Fibroblast of lung (primary cell): ENCODE measurements around the gene RHPN2. TPM values are rescaled to one million over a fixed set of nuclear protein-coding genes. Genes with fewer than 3 reads are reported as not detected.
"Not testable (repeated sequence)": the region's sequence is repeated elsewhere in the genome, so short reads cannot be mapped to it uniquely, and the experiment has no call there.

Experiments used
- DNase-seq, 2 donors: peaks; one replicate each; pipeline versions ENCODE4 v3.0.0 to v3.0.0-alpha.2; 2010; ENCODE audit warnings: low read depth in 2 of 2
- H2AFZ ChIP-seq: 2 replicates; pipeline ENCODE4 v1.5.1; 2012; ENCODE audit warnings: low read length, control low read depth, inconsistent platforms
- H3K27ac ChIP-seq: 2 replicates; pipeline ENCODE4 v1.5.1; 2011; ENCODE audit warnings: low read length, control low read depth; ENCODE audit not compliant: insufficient read depth
- H3K27me3 ChIP-seq: 2 replicates; pipeline ENCODE4 v1.5.1; 2011; ENCODE audit warnings: mild to moderate bottlenecking, low read length; ENCODE audit not compliant: control insufficient read depth, insufficient read depth
- H3K36me3 ChIP-seq: 2 replicates; pipeline ENCODE4 v1.5.1; 2011; ENCODE audit warnings: low read length; ENCODE audit not compliant: control insufficient read depth, insufficient read depth
- H3K4me1 ChIP-seq: 2 replicates; pipeline ENCODE4 v1.5.1; 2011; ENCODE audit warnings: low read length; ENCODE audit not compliant: control insufficient read depth, insufficient read depth; ENCODE audit errors: extremely low read depth
- H3K4me2 ChIP-seq: 2 replicates; pipeline ENCODE4 v1.5.1; 2011; ENCODE audit warnings: low read length, control low read depth; ENCODE audit not compliant: insufficient read depth; ENCODE audit errors: extremely low read depth
- H3K4me3 ChIP-seq, 4 experiments: fragments of 200-600 bp in 1 of 4; sonication (generic) in 1 of 4; replicated peaks in 1 of 4; 2 replicates each; pipeline ENCODE4 v1.5.1; 2011 to 2016; ENCODE audit warnings: low read length in 4 of 4, low read depth in 3 of 4, mild to moderate bottlenecking in 3 of 4, control low read depth in 2 of 4, inconsistent platforms in 1 of 4, mixed read lengths in 1 of 4; ENCODE audit not compliant: insufficient read depth in 1 of 4; ENCODE audit errors: control extremely low read depth in 1 of 4
- H3K79me2 ChIP-seq: 2 replicates; pipeline ENCODE4 v1.5.1; 2012; ENCODE audit warnings: mild to moderate bottlenecking, low read length, inconsistent platforms; ENCODE audit not compliant: control insufficient read depth, insufficient read depth
- H3K9ac ChIP-seq: 2 replicates; pipeline ENCODE4 v1.5.1; 2011; ENCODE audit warnings: mild to moderate bottlenecking, low read length, control low read depth; ENCODE audit not compliant: insufficient read depth
- H3K9me3 ChIP-seq: 2 replicates; pipeline ENCODE4 v1.5.1; 2012; ENCODE audit warnings: low read depth, low read length; ENCODE audit not compliant: control insufficient read depth, insufficient read depth
- H4K20me1 ChIP-seq: 2 replicates; pipeline ENCODE4 v1.5.1; 2011; ENCODE audit warnings: low read length; ENCODE audit not compliant: control insufficient read depth, insufficient read depth; ENCODE audit errors: extremely low read depth
- CTCF ChIP-seq, 2 donors: IDR thresholded peaks in 1 of 2; conservative IDR thresholded peaks in 1 of 2; 1 replicate in 1 of 2; 2 replicates in 1 of 2; pipeline ENCODE4 v1.5.1; 2011 to 2012; ENCODE audit warnings: low read length in 2 of 2, control low read depth in 1 of 2, inconsistent platforms in 1 of 2, low read depth in 1 of 2, mild to moderate bottlenecking in 1 of 2
- EZH2 ChIP-seq: IDR thresholded peaks from 2 replicates; pipeline ENCODE4 v1.5.1; 2012; ENCODE audit warnings: low read length, control low read depth, mild to moderate bottlenecking; ENCODE audit errors: missing control alignments
- polyA plus RNA-seq, 2 donors: library from polyadenylated mRNA; depleted of rRNA in 1 of 2; stranded (reverse) in 1 of 2; unstranded in 1 of 2; fragments of >200 nt; gene quantifications; 2 replicates each; pipeline ENCODE4 v1.2.1, GENCODE V29; 2011 to 2012; ENCODE audit warnings: missing spikeins in 1 of 2
- total RNA-seq: library from RNA; depleted of rRNA; stranded (reverse); fragments of >200 nt; gene quantifications from 2 replicates; pipeline ENCODE4 v1.2.1, GENCODE V29; 2014

Gene RHPN2
- total and polyA plus RNA-seq, 2 donors (not counting 1 experiment from before 2014, with no cell fraction given): 3.3 to 3.8 TPM

GRCh38 chr19:32982488-32982887 lies 82.2 kb downstream of the RHPN2 start:
- H3K9me3 ChIP-seq, H3K79me2 ChIP-seq, H3K4me1 ChIP-seq, H3K9ac ChIP-seq, H3K4me3 ChIP-seq, DNase-seq, H3K27me3 ChIP-seq, H4K20me1 ChIP-seq, H3K36me3 ChIP-seq, H3K4me2 ChIP-seq, H3K27ac ChIP-seq, H2AFZ ChIP-seq: not testable (repeated sequence)

DNA sequence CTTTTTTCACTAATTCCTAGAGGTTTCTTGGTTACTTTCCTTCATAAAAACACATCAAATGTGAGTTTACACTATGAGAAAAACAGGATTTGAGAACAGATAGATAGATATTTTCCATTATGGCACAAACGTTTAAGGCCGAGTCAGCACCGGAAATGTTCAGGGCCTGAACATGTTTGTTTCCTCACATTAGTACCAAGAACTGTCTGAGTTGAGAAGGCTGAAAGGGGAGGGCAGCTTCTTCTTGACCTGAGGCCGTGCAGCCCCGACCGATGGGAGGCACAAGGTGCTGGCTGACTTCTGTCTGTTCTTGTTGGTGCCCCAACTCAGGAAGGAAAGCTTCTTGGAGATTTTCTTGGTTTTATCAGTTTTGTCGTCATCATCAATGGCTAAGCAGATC lies 84.9 kb downstream of the RHPN2 start:
- not testable (repeated sequence) for H3K27ac ChIP-seq, H4K20me1 ChIP-seq, H3K36me3 ChIP-seq, H3K4me2 ChIP-seq, H3K4me3 ChIP-seq, H3K27me3 ChIP-seq, H3K9ac ChIP-seq, H2AFZ ChIP-seq, H3K9me3 ChIP-seq, H3K79me2 ChIP-seq, H3K4me1 ChIP-seq, DNase-seq

GRCh38 chr19:32977813-32978212 lies 86.9 kb downstream of the RHPN2 start:
- H3K4me2 ChIP-seq, H3K36me3 ChIP-seq, H3K27me3 ChIP-seq, H3K9me3 ChIP-seq, H3K27ac ChIP-seq, H3K9ac ChIP-seq, H3K4me3 ChIP-seq, H2AFZ ChIP-seq, H4K20me1 ChIP-seq, DNase-seq, H3K79me2 ChIP-seq, H3K4me1 ChIP-seq: not testable (repeated sequence)

DNA sequence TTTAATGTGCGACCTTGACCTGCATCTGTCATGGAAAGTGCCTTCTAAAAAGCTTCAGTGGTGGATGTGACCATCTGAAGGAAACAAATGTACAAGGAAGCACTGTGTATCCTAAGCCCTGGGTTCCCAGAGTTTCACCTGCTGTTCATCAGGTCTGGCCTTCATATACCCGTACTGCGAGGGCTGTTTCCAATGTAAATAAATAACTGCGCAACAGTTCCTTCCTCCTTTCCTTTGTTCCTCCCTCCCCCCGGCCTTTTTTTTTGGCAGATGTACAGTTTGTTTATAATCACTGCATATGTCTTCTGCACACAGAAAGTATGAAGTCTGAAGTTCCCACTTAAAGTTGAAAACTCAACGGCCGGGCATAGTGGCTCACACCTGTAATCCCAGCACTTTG lies 87.4 kb downstream of the RHPN2 start:
- H3K27me3 ChIP-seq: no peaks in the 10 kb centered on the region
- no peaks in the 10 kb centered on the region for H4K20me1 ChIP-seq
- DNase-seq: peak in 1 of 2 donors; percentile 47
- no peak overlapping the region for H3K27ac ChIP-seq
- H3K4me1 ChIP-seq: no peaks in the 10 kb centered on the region
- no peaks in the 10 kb centered on the region for H3K36me3 ChIP-seq
- no peak overlapping the region for H2AFZ ChIP-seq
- no peak overlapping the region for H3K4me3 ChIP-seq
- H3K4me2 ChIP-seq: no peak overlapping the region
- no peaks in the 10 kb centered on the region for H3K79me2 ChIP-seq
- TF ChIP-seq CTCF (conservative IDR thresholded peaks at IDR 0.05 in 1 of 2, IDR thresholded peaks at IDR 0.05 in 1 of 2; ENCODE audit: low read depth in 1 of 2, low read length in 2 of 2) (no peak), EZH2 (no peak)
- H3K9me3 ChIP-seq: no peaks in the 10 kb centered on the region
- no peak overlapping the region for H3K9ac ChIP-seq
